Measurements from ENCODE around the gene ITLN1. TPM values are rescaled to one million over a fixed set of nuclear protein-coding genes. Genes with fewer than 3 reads are reported as not detected.

The ITLN1 gene
- total RNA-seq, 4 donors from 2014 or later: 9.5 to 256 (median 46.2) TPM; not detected in 1

DNA sequence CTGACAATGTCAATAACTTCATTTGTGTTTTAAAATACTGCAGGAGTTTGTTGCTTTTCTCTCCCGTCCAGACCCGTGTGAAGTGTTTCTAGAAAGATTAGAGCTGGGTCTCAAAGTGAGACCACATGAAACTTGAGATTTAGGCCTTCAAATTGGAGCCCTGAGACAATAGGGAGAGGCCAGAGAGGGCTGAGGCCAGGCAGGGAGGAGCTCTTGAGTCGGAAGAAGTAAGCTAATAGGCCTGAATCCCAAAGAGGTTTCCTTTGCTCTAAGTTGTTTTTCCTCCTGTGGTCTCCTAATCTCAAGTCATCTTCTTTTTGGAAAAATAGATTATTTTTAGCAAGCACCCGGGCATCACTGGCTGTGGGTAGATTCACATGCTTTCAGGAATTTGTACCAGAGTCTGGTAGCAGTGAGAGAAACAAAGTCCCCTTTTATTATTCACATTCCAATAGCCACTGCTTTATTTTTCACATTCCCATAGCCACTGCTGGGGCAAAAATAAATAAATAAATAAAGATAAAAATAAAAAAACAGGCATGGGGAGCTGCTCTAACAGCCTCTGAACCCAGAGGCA, 47.9 kb downstream of the ITLN1 start:
- Histone ChIP-seq H3K4me3 (no peak overlapping the region), H3K9me3 (no peaks in the 10 kb centered on the region), H3K36me3 (no peaks in the 10 kb centered on the region), H3K27me3 (no peaks in the 10 kb centered on the region), H3K27ac (peak overlapping the region in 2 of 4 donors; percentile 18 to 54), H3K4me1 (peaks cover 0 to 16% (median 3%) of the 10 kb centered on the region in 4 donors)
- no peak for DNase-seq
- in situ Hi-C loops (cut with MboI; ENCODE audit: low pct_ligation_motif_present in 1 of 4, low pct_unique_long_range_greater_than_20kb in 1 of 4, low sequenced_read_pairs in 3 of 4): loop anchor here in 2 of 4 donors (5.0 to 25.0 kb wide), 3 partner anchors 62 to 250 kb away; partner anchors contain the start of genes ITLN2 (in 1 of the 2), KLHDC9 (in 1 of the 2) and NECTIN4 (in 1 of the 2)
- 63 to 73% methylated on average over 3 to 4 of the region's 4 CpGs for WGBS, 2 donors (ENCODE audit: low coverage in 1 of 2)
- TF ChIP-seq, protein P1, sequence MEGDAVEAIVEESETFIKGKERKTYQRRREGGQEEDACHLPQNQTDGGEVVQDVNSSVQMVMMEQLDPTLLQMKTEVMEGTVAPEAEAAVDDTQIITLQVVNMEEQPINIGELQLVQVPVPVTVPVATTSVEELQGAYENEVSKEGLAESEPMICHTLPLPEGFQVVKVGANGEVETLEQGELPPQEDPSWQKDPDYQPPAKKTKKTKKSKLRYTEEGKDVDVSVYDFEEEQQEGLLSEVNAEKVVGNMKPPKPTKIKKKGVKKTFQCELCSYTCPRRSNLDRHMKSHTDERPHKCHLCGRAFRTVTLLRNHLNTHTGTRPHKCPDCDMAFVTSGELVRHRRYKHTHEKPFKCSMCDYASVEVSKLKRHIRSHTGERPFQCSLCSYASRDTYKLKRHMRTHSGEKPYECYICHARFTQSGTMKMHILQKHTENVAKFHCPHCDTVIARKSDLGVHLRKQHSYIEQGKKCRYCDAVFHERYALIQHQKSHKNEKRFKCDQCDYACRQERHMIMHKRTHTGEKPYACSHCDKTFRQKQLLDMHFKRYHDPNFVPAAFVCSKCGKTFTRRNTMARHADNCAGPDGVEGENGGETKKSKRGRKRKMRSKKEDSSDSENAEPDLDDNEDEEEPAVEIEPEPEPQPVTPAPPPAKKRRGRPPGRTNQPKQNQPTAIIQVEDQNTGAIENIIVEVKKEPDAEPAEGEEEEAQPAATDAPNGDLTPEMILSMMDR (IDR thresholded peaks at IDR 0.05): no peak
- TF ChIP-seq POLR2A (IDR thresholded peaks at IDR 0.05) (no peak), EP300 (IDR thresholded peaks at IDR 0.05; ENCODE audit: low read depth) (no peak), POLR2AphosphoS5 (IDR thresholded peaks at IDR 0.05) (no peak)
- intact Hi-C loops (cut with DNase I; ENCODE audit: low total_unique reads): loop anchor here (10.0 kb wide), 1 partner anchor 118 kb away; the partner anchor contains the start of gene ITLN2

DNA sequence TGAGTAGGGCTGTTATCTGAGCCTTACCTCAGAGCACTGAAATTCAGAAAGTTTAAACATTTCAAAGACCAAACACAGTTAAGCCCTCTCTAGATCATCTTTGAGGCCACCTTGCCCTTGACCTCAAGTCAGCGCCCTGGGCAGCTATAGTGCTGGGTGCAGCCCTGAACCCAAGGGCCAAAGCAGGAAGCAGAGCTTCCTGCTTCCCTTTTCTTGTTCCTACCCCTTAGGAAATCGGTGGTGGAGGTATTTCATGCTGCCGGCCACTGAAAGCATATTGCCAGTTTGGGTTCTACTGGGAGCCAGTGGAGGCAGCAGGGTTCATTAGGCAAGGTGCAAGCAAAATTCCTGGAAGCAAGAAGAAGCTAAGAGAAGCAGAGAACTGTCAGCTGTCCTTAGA, 48.4 kb downstream of the ITLN1 start:
- in situ Hi-C loops (cut with MboI; ENCODE audit: low pct_ligation_motif_present in 1 of 4, low pct_unique_long_range_greater_than_20kb in 1 of 4, low sequenced_read_pairs in 3 of 4) (loop anchor here in 2 of 4 donors (5.0 to 25.0 kb wide), 3 partner anchors 62 to 251 kb away; partner anchors contain the start of genes ITLN2 (in 1 of the 2), KLHDC9 (in 1 of the 2) and NECTIN4 (in 1 of the 2)), intact Hi-C loops (cut with DNase I; ENCODE audit: low total_unique reads) (loop anchor here (10.0 kb wide), 1 partner anchor 118 kb away; the partner anchor contains the start of gene ITLN2)
- peak overlapping the region in 2 of 4 donors; percentile 18 to 54 for H3K27ac ChIP-seq
- no peak overlapping the region for H3K4me3 ChIP-seq
- H3K4me1 ChIP-seq: peaks cover 0 to 16% (median 3%) of the 10 kb centered on the region in 4 donors
- H3K27me3 ChIP-seq: no peaks in the 10 kb centered on the region
- 64% methylated on average over 3 of the region's 3 CpGs; no CpG with 5 or more reads in 1 of the 2 donors for WGBS, 2 donors (ENCODE audit: low coverage in 1 of 2)
- H3K9me3 ChIP-seq: no peaks in the 10 kb centered on the region
- DNase-seq: no peak
- TF ChIP-seq POLR2A (IDR thresholded peaks at IDR 0.05) (no peak), EP300 (IDR thresholded peaks at IDR 0.05; ENCODE audit: low read depth) (no peak), POLR2AphosphoS5 (IDR thresholded peaks at IDR 0.05) (no peak)
- TF ChIP-seq, protein P1 (IDR thresholded peaks at IDR 0.05): no peak
- H3K36me3 ChIP-seq: no peaks in the 10 kb centered on the region

DNA sequence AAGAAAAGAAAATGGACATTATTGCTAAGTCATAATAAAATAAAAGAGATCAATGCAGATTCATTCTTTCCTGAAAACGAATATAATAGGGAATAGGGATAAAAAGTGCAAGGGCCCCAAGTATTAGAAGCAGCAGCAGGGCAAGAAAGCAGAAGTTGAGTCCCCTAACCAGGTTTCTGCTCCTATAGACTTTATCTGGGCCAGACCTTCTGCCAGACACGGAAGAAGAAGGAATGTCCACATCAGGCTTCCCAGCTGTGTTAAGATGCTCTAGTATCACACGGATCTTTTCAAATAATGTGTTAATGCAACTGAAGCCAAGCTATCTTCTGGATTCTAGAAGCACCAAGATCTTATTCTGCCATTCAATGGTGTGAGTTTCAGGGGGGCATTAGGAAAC, 49.2 kb downstream of the ITLN1 start:
- no peaks in the 10 kb centered on the region for H3K9me3 ChIP-seq
- no peak for DNase-seq
- TF ChIP-seq POLR2AphosphoS5 (IDR thresholded peaks at IDR 0.05): no peak
- no peak for TF ChIP-seq POLR2A (IDR thresholded peaks at IDR 0.05)
- TF ChIP-seq, protein P1 (IDR thresholded peaks at IDR 0.05): no peak
- TF ChIP-seq EP300 (IDR thresholded peaks at IDR 0.05; ENCODE audit: low read depth): no peak
- peaks cover 0 to 16% (median 3%) of the 10 kb centered on the region in 4 donors for H3K4me1 ChIP-seq
- H3K27ac ChIP-seq: no peak overlapping the region
- 71 to 93% methylated on average over 3 of the region's 3 CpGs for WGBS, 2 donors (ENCODE audit: low coverage in 1 of 2)
- H3K36me3 ChIP-seq: no peaks in the 10 kb centered on the region
- H3K27me3 ChIP-seq: no peaks in the 10 kb centered on the region
- in situ Hi-C loops (cut with MboI; ENCODE audit: low pct_ligation_motif_present in 1 of 4, low pct_unique_long_range_greater_than_20kb in 1 of 4, low sequenced_read_pairs in 3 of 4): loop anchor here in 2 of 4 donors (5.0 to 25.0 kb wide), 3 partner anchors 61 to 252 kb away; partner anchors contain the start of genes ITLN2 (in 1 of the 2), KLHDC9 (in 1 of the 2) and NECTIN4 (in 1 of the 2)
- intact Hi-C loops (cut with DNase I; ENCODE audit: low total_unique reads): loop anchor here (10.0 kb wide), 1 partner anchor 119 kb away; the partner anchor contains the start of gene ITLN2
- no peak overlapping the region for H3K4me3 ChIP-seq

DNA sequence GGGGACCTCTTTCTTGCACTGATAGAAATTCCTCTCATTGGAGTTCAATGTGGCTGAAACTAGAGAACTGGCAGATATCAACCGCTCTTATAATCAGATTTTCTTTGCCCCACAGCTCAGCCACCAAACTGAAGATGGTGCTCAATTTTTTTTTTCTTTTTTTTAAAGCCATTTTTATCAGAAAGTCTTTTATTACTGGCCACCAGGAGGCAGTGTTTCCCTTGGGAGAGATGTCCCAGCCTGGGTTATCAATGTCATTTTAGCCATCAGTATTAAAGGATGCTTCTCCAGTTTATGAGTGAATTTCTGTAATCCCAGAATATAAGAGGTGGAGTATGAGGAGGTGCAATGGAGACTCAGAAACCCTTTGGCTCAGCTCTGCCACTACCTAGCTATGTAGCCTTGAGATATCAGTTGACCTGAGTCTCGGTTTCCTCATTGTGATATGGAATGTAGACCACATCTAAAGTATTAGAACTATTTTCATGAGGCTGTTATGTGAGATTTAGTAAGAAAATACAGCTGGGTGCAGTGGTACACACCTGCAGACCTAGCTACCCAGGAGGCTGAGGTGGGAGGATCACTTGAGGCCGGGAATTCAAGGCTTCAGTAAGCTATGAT, 49.9 kb downstream of the ITLN1 start:
- Histone ChIP-seq H3K36me3 (no peaks in the 10 kb centered on the region), H3K4me1 (peaks cover 0 to 16% (median 3%) of the 10 kb centered on the region in 4 donors), H3K4me3 (no peak overlapping the region), H3K27ac (no peak overlapping the region), H3K9me3 (no peaks in the 10 kb centered on the region), H3K27me3 (no peaks in the 10 kb centered on the region)
- TF ChIP-seq EP300 (IDR thresholded peaks at IDR 0.05; ENCODE audit: low read depth) (no peak), POLR2AphosphoS5 (IDR thresholded peaks at IDR 0.05) (no peak)
- TF ChIP-seq, protein P1 (IDR thresholded peaks at IDR 0.05): peak; percentile 52 to 78 (median 62)
- 44 to 79% methylated on average over 1 to 3 of the region's 3 CpGs for WGBS, 2 donors (ENCODE audit: low coverage in 1 of 2)
- in situ Hi-C loops (cut with MboI; ENCODE audit: low pct_ligation_motif_present in 1 of 4, low pct_unique_long_range_greater_than_20kb in 1 of 4, low sequenced_read_pairs in 3 of 4) (loop anchor here in 3 of 4 donors (5.0 to 25.0 kb wide), 3 partner anchors 60 to 252 kb away; partner anchors contain the start of genes ITLN2 (in 3 of the 3), KLHDC9 (in 1 of the 3) and NECTIN4 (in 1 of the 3)), intact Hi-C loops (cut with DNase I; ENCODE audit: low total_unique reads) (loop anchor here (10.0 kb wide), 1 partner anchor 120 kb away; the partner anchor contains the start of gene ITLN2)
- peak; percentile 28 for DNase-seq

All from transverse colon (tissue), 4 donors.